ENCODE data around the gene FXYD5.
"Not testable (repeated sequence)": the region's sequence is repeated elsewhere in the genome, so short reads cannot be mapped to it uniquely, and the experiment has no call there.

Gene FXYD5

DNA sequence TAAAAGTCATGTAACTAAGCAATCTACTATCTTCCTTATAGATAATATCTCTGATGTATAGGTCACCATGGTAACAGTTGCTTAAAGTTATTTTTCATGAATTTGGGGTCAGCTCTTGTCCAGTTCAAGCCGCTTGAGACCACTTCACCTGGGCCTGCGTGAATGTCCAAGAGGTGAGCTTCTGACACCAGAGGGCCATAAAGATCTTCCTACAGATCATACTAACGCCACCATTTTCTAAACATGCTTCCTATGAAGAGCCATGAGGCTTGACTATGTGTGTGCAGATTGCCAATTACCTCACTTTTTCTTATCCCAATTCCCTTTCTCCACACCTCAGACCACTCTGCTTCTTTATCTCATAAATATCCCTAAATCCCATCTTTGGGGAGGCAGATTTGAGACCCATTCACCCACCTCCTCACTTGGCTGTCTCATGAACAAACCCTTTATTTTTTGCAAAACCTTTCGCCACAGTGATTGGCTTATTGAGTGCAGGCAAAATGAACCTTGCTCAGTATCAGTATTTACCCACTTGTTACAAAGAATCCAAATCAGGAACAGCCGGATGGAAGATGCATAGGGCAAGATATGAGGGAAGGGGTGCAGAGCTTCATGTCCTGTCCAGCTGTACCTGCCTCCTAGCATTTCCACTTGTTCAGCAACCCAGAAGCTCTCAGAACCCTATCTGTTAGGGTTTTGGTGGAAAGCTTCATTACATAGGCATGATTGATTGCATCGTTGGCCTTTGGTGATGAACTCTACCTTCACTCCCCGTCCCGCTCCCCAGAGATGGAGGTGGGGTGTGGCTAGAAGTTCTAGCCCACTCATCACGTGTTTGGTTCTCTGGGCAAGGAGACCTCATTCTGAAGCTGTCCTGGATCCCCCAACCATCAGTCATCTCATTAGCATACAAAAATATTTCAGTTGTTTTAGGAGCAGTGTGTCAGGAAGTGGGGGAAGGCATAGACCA, 39.8 kb downstream of the FXYD5 start:
- DNase-seq, result no peak

DNA sequence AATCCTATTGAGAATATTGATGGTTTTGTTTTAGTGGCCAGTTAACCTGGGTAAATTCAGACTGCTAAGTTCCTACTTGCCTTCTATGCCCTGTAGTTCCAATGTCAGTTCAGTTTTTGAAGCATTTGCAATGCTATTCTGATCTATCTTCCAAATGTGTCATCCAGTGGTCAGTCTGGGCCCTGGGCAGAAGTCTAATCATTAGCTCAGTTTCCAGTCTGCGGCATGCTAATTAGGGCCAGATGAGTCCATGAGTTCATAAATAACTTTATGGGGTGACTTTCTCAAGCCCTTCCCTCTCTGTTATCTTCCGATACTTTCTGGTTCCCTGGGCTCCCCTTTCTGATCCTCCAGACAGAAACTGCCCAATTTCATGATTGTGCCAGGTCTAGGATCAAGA, 41.3 kb downstream of the FXYD5 start:
- DNase-seq, result no peak

DNA sequence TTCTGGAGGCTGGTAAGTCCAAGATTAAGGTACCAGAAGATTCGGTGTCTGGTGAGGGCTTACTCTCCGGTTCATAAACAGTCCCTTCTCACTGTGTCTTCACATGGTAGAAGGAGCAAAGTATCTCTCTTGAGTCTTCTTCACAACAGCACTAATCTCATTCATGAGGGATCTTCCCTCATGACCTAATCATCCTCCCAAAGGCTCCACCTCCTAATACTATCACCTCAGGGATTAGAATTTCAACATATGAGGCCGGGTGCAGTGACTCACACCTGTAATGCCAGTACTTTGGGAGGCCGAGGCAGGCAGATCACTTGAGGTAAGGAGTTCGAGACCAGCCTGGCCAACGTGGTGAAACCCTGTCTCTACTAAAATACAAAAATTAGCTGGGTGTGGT, 42.3 kb downstream of the FXYD5 start:
- DNase-seq, result not testable (repeated sequence)

DNA sequence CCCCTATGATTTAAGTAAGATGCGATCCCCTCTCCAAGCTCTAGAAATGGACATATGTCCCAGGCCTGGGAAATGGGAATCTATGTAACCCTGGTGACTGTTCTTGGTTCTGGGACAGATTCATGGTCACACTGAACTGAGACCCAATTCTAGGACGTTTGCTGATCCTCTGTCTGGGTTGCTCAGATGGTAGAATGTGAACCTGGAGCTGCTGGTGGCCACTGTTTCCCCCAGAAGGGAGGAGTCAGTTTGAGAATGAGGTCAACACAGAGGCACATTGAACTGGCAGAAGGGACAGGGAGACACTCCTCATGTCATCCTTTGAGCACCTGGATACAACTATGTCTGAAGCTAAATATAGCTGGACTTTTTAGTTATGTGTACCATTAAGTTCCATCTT, 44.9 kb downstream of the FXYD5 start:
- DNase-seq, result no peak

DNA sequence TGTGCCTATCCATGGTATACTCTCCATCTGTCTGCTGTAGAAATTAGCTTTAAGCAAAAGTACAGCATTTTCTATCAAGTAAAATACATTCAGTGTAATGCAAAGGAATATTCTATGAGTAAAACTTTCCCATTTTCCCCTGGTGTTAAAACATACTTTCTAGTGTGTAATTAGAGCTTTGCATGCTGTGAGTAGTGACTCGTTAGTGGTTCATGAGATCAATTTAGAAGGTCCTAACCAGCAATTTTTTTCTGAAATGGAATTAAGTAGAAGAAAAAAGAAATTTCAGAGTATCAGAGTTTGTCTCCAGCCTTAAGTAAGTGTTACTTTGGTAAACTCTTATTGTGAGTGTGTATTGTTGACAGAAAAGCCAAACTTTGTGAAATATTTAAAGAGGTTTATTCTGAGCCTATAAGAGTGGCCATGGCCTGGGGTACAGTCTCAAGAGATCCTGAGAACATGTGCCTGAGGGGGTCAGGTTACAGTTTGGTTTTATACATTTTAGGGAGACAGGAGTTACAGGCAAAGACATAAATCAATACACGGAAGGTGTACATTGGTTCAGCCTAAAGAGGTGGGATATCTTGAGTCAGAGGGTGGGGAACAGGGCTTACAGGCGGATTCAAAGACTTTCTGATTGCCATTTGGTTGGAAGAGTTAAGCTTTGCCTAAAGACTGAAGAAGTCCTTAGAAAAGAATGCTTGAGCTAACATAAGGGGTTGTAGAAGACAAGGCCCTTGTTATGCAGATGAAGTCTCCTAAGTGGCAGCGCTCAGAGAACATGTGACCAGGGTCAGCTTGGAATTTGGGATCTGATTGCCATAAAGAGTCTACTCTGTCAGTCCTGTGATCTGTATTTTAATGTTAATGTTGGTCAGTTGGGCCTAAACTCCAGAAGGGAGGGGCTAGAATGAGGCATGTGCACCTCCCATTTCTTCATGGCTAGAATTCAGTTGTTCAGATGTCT, 48.5 kb downstream of the FXYD5 start:
- DNase-seq, result no peak

DNA sequence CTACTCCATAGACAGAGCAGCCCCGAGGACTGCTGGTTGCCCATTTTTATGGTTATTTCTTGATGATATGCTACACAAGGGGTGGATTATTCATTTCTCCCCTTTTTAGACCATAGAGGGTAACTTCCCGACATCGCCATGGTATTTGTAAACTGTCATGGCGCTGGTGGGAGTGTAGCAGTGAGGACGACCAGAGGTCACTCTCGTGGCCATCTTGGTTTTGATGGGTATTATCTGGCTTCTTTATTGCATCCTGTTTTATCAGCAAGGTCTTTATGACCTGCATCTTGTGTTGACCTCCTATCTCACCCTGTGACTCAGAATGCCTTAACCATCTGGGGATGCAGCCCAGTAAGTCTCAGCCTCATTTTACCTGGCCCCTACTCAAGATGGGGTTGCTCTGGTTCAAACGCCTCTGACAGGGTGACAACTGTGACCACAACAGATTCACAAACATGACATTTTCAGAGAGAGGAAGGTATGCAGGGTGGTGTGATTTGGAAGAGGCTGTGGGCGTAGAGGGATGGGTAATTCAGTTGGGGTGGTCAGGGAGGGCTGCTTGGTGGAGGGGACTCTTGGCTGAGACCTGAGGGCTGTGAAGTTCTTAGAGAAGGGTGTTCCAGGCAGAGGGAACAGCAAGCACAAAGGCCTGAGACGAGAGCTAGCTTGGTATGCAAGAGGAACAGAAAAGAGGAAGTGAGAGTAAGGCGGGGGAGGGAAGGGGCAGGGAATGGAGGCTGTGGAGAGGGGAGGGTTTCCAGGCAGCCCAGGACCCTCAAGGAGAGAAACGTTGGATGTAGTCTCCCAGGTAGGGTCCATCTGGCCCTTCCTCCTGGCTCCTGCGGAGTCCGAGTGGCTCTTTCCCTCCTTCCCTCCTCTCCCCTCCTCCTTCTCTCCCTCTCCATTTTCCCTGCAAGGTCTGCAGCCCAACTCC, 50.5 kb downstream of the FXYD5 start:
- DNase-seq, result peak; percentile 91

DNA sequence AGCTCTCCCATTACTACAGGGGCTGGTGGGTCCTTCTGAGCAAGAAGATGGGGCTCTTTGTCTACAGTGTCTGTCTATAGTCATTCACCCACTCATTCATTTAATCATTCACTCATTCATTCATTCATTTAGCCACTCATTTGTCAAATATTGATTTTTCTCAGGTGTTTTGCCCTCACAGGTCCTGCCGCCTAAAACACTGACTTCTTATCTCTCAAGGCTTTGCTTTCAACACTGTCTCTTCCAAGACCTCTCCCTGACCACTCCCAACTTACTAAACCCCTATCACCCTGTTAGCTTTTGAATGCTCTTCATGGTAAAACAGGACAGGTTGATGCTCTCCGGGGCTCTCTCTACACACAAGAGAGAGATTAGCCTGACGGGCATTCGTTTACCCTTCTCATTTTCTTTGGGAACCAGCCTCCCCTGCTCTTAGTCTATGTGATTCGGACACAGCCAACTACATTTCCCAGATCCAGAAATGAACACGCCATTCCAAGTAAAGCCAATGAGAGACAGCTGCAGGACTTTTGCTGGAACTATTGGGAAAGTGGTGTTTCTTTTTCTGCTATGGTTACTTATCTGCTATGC, 51.3 kb downstream of the FXYD5 start:
- peak; percentile 76 for DNase-seq

DNA sequence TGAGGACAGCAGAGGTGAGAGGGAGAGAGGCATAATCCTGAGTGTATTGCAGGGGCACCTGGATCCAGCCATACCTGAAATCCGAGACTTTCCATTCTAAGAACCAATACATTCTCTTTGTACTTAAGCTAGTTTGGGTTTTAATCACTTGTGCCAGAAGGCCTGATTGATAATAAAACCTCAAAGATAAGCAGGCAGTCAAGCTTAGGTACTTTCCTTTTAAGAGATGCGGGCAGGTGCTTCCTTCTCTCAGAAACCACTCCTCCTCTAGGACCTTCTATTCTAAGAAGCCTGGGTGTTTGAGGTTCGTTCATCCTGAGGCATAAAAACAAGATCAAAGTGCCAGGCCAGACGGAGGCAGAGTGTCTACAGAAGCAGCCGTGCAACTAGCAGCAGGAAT, 51.8 kb downstream of the FXYD5 start:
- DNase-seq, result peak; percentile 74

DNA sequence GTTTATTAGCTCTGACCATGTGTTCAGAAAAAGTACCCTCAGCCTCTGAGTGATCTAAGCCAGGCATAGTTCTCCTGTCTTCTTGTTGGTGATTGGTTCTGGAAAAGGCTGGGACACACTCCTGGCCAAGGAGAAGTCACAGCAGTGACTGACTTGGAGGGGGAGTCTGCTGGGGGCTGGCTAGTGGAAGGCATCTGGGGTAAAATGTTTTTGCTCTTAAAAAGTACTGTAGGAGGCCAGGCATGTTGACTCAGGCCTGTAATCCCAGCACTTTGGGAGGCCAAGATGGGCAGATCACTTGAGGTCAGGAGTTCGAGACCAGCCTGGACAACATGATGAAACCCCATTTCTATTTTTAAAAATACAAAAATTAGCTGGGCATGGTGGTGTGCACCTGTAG, 52.3 kb downstream of the FXYD5 start:
- DNase-seq, result no peak

DNA sequence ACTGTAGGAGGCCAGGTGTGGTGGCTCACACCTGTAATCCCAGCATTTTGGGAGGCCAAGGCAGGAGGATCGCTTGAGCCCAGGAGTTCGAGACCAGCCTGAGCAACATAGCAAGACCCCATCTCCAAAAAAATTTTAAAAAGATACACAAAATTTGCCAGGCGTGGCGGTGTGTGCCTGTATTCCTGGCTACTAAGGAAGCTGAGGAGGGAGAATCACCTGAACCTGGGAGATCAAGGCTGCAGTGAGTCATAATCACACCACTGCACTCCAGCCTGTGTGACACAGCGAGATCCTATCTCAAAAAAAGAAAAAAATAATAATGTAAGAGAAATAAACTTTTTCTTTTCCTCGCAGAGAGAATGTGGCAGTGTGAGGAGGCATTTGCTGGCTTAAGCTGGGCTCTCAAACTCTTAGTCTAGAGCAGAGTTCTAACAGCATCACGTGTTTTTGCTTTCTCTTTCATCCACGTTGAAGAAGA, 52.9 kb downstream of the FXYD5 start:
- DNase-seq, result peak; percentile 10

DNA sequence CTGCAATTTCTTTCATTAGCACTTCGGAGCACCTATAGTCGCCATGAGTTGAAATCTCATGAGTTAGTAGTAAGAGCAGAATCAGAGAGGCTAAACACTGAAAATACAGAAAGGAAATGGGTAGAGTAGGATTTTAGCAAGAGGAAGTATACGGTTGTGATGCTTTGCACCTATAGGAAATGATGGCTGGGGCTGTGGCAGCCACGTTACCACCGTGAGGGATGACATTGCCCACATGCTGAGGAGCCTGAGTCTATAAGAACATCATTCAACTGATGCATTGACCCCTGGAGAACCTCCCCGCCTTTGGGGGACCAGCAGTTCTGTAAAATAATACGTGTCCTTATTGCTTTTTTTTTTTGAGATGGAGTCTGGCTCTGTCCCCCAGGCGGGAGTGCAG, 53.6 kb downstream of the FXYD5 start:
- DNase-seq, result no peak

DNA sequence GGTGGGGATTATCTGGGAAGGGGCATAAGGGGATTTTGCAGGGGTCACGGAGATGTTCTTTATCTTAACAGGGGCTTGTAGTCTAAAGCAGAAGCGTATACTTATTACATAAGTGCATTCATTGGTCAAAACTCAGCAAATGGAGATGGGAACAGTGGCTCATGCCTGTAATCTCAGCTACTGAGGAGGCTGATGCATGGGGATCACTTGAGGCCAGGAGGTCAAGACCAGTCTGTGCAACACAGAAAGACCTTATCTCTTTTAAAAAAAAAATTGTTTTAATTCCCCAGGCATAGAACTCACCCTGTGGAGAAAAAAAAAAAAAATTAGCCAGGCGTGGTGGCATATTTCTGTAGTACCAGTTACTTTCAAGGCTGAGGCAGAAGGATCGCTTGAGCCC, 55.1 kb downstream of the FXYD5 start:
- no peak for DNase-seq

DNA sequence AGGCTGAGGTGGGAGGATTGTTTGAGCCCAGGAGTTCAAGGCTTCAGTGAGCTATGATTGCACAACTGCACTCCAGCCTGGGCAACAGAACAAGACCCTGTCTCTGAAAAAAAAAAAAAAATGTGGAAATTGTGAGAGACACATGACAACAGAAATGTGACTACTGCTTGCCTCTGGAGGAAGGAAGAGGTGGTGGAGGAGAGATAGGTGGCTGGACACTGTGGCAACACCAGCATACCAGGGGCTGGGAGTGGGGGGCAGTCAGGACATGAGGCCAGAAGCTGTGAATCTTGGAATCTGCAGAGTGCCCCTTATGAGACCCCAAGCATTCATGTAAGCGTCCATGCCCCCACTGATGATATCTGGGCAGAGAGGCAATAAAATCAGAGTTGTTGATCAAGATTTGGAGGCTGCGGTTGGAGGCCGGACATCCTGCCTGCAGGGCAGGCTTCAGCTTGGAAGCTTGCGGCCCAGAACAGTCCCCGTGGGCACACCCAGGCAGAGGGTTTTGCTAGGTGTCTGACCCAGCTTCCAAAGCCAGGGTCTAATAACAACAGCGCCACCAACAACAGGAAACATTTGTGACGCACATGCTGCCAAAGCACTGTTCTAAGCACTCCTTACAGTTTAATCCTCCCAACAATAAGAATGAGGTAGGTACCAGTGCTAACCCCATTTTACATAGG, 57.2 kb downstream of the FXYD5 start:
- peak; percentile 54 for DNase-seq

DNA sequence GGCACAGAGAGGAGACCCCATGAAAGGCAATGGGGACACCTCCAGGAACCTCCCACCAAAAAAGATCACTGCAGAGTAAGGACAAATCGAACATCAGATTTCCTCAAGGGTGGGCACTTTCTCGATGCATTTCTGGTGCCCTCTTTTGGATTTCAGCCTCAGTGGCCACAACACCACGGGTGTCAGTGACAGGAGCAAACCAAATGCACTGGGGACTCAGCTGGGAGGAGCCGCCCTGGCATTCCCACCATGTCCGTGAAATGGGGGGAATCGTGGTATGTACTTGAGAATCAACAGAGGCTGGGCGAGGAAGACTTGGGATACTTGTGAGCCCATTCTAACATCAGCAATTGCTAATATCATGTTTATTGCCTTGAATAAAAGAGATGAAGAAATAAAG, 57.7 kb downstream of the FXYD5 start:
- DNase-seq, result no peak

DNA sequence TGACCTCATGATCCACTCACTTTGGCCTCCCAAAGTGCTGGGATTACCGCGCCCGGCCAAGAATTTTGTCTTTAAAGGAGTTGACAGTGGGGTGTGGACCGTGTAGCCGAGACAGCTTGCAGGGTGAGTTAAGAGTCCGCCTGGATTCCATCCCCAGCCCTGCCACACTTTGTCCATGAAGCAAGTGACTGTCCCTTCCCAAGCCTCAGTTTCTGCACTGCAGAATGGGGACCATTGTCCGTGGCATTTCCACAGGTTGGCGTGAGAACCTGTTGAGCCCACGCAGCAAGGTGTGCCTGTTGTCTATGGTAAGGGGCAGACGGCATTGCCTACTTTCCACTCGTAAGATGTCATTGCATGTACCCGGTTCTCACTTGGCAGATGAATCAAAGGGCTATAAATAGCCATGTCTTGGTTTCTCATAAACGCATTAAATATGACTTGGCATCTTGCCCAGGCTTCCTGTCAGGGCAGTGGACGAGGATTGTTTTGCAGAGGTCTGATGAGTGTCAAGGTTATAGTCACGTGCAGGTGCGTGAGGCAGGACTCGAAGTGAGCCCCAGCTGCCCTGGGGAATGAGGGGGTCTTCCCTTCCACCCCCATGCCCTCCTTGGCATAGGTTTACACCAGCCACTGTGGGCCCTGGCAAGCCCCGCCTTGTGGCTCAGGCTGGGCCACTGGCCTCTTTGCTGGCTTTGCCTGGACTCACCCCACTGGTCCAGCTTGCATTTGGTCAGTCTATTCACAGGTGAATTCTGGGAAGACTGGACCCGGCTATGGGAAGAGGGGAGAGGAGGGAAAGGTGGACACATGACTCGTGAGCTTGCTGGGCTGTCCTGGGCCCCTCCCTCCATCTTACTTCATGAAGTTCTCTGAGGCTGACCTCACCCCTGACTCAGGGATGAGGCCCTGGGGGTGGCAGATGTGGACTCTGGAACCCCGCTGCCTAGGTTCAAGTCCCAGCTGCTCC, 59.4 kb downstream of the FXYD5 start:
- DNase-seq, result peak; percentile 88

DNA sequence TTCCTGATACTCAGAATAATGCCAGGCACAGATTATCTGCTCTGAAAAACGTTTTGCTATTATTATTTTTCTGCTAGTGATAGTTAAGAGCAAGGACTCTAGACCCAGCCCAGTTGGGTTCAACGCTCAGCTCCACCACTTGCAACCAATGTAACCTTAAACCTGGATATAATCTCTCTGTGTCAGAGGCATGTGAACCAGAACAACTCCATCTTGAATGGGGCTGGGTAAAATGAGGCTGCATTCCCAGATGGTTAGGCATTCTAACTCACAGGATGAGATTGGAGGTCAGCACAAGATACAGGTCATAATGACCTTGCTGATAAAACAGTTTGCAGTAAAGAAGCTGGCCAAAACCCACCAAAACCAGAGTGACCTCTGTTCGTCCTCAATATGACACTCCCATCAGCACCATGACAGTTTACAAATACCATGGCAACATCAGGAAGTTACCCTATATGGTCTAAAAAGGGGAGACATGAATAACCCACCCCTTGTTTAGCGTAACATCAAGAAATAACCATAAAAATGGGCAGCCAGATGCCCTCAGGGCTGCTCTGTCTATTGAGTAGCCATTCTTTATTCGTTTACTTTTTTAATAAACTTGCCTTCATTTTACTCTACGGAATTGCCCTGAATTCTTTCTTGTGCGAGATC, 60.4 kb downstream of the FXYD5 start:
- no peak for DNase-seq

DNA sequence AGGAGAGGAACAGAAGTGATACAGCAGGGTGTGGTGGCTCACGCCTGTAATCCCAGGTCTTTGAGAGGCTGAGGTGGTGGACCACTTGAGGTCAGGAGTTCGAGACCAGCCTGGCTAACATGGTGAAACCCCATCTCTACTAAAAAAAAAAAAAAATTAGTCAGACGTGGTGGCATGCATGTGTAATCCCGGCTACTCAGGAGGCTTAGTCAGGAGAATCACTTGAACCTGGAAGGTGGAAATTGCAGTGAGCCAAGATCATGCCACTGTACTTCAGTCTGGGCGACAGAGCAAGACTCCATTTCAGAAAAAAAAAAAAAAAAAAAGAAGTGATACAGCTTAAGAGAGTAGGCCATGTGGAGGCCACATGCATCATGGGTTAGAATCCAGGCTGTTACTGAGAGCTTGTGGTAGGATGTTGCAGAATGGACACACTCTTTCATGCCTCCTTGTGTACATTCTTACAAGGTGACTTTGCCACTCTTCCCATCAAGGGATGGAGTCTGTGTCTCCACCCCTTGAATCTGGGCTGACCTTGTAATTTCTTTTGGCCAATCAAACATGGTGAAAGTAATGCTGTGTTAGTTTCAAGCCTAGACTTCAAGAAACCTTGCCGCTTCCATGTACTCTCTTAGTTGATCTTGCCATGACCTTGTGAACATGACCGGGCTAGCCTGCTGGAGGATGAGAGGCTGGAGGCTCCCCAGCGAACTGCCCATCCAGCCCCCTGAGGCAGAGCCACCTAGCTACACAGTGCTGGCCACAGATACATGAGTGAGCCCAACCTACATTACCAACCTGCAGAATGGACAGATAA, 61.7 kb downstream of the FXYD5 start:
- no peak for DNase-seq

DNA sequence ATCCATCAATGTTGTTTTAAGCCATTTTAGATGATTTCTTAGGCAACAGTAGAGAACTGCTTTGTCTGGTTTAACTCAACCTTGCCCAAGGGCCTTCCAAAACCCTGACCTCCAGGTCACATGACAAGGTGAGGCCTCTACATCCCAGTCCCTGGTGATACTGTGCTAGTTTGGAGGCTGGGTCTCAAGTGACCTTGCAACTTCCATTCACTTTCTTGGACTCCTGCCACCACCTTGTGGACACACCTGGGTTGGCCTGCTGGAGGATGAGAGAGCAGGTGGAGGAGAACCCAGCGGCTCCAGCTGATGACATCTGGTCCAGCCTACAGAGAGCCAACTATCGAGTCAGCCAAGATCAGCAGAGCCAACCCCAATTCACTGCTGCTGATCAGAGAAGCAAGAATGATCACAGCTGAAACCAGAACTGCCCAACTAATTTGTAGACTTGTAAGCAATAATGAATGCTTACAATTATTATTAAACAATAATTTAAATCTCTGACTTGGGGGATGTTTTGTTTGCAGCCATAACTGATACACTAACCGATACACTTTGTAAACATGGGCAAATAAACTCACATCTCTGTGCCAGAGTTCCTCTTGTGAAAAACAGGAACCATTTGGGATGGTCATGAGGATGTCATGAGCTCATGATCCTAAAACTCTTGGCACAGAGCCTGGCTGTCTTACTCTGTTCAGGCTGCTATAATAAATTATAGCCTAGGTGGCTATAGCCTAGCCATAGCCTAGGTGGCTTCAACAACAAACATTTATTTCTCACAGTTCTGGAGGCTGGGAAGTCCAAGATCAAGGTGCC, 62.5 kb downstream of the FXYD5 start:
- DNase-seq, result peak; percentile 62
